Measurements from ENCODE around the gene SCG2. TPM values are rescaled to one million over a fixed set of nuclear protein-coding genes. Genes with fewer than 3 reads are reported as not detected.

The SCG2 gene
- total RNA-seq, 1 donor: 0.86 TPM

DNA sequence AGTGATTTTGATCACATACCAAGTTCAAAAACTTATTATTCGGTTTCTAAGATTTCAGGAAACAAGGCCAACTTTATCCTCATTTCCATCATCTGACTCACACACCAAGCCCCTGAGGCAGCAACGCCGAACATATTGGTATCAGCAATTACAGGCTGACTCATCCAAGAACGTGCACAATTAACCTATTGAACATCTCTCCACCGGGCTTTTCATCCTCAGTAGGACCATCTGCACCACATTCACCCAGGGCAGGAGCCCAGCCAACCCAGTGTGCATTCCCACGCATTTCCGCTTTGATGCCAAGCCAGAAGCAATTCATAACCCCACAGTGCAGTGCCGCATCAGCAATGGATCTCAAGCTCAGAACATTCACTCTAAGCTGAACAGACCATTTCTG is 52.9 kb downstream of the SCG2 start:
- TF ChIP-seq, protein P1, sequence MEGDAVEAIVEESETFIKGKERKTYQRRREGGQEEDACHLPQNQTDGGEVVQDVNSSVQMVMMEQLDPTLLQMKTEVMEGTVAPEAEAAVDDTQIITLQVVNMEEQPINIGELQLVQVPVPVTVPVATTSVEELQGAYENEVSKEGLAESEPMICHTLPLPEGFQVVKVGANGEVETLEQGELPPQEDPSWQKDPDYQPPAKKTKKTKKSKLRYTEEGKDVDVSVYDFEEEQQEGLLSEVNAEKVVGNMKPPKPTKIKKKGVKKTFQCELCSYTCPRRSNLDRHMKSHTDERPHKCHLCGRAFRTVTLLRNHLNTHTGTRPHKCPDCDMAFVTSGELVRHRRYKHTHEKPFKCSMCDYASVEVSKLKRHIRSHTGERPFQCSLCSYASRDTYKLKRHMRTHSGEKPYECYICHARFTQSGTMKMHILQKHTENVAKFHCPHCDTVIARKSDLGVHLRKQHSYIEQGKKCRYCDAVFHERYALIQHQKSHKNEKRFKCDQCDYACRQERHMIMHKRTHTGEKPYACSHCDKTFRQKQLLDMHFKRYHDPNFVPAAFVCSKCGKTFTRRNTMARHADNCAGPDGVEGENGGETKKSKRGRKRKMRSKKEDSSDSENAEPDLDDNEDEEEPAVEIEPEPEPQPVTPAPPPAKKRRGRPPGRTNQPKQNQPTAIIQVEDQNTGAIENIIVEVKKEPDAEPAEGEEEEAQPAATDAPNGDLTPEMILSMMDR (IDR thresholded peaks at IDR 0.05; ENCODE audit: insufficient read depth, low read depth, low read length): no peak
- no peak overlapping the region for H3K4me3 ChIP-seq (ENCODE audit: low read depth, low read length)
- peak; percentile 88 for DNase-seq (ENCODE audit: low read depth)

DNA sequence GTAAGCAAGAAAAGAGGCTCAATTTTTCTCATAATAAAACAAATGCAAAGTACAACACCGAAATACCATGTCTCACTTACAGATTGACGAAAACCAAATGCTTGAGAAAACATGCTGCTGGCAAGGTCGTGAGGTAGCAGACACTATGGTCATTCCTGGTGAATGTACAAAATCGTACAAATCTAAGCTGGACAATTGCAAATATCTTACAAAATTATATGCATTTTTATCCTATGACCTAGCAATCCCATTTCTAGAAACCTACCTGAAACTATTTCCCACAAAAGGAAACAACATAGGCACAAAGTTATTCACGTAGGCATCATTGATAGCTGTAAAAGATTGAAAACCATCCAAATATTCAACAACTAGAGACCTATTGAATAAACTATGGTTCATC is 54.0 kb downstream of the SCG2 start:
- no peak for DNase-seq (ENCODE audit: low read depth)
- no peak overlapping the region for H3K4me3 ChIP-seq (ENCODE audit: low read depth, low read length)
- TF ChIP-seq, protein P1 (IDR thresholded peaks at IDR 0.05; ENCODE audit: insufficient read depth, low read depth, low read length): no peak

Other genes with a start within 250 kb of the SCG2 start
- 4.7 and 5.8 TPM in 2 replicates for gene AP1S3, start 235.2 kb upstream of the SCG2 start, total RNA-seq

All from fibroblast of villous mesenchyme (primary cell).